ACC112 (cell line): Measurements from ENCODE around the gene ATG13.

Source experiments
- H2AFZ ChIP-seq: fragments of 200-600 bp; sonication (generic); one replicate; pipeline ENCODE4 v1.6.0; 2017; ENCODE audit warnings: antibody characterized with exemption, low read length; ENCODE audit not compliant: unreplicated experiment
- H3K27ac ChIP-seq: fragments of 200-600 bp; sonication (generic); 2 replicates; pipeline ENCODE4 v1.5.1; 2014; ENCODE audit warnings: low read depth, mild to moderate bottlenecking, antibody characterized with exemption, low read length, moderate library complexity
- H3K27me3 ChIP-seq: fragments of 200-600 bp; sonication (generic); 2 replicates; pipeline ENCODE4 v1.6.1; 2014; ENCODE audit warnings: mild to moderate bottlenecking, antibody characterized with exemption, low read length, moderate library complexity, mixed read lengths; ENCODE audit not compliant: insufficient read depth
- H3K36me3 ChIP-seq: fragments of 200-600 bp; sonication (generic); 2 replicates; pipeline ENCODE4 v1.6.1; 2016; ENCODE audit warnings: mild to moderate bottlenecking, antibody characterized with exemption, low read length, moderate library complexity, mixed read lengths; ENCODE audit not compliant: insufficient read depth
- H3K4me1 ChIP-seq: fragments of 200-600 bp; sonication (generic); one replicate; pipeline ENCODE4 v1.6.1; 2016; ENCODE audit warnings: low read length, mixed read lengths; ENCODE audit not compliant: insufficient read depth, unreplicated experiment, control insufficient read depth
- H3K4me3 ChIP-seq: fragments of 200-600 bp; sonication (generic); 2 replicates; pipeline ENCODE4 v1.5.1; 2014; ENCODE audit warnings: mild to moderate bottlenecking, low read depth, low read length
- H3K79me2 ChIP-seq: fragments of 200-600 bp; sonication (generic); one replicate; pipeline ENCODE4 v1.6.0; 2016; ENCODE audit warnings: low read length; ENCODE audit not compliant: control insufficient read depth, unreplicated experiment, insufficient read depth

Gene ATG13

DNA sequence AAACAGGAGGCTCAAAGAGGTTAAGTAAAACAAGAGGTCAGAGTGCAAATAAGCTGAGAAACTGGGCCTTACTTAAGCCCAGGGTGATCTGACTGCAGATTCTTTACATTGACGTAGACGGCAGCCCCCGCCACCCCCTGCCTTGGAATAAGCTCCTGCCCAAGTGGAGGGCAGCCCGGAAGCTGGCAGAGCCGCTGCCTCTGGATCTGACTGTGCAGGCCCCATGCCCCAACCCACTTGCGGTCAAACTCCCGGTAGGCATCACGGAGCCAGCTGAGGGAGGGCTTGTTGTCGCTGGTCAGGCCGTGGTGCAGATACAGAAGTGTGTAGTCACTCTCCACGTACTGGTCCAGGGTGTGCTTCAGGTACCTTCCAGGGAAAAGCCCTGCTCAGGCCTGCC, 64.5 kb downstream of the ATG13 start:
- H3K4me1 ChIP-seq, result peaks cover 5% of the 10 kb centered on the region
- H2AFZ ChIP-seq, result no peak overlapping the region
- H3K27ac ChIP-seq, result no peak overlapping the region
- H3K36me3 ChIP-seq, result 0 out of 2 replicates have a peak, but pooled peaks cover 4% of the 10 kb centered on the region
- no peaks in the 10 kb centered on the region for H3K79me2 ChIP-seq
- H3K4me3 ChIP-seq, result no peak overlapping the region
- H3K27me3 ChIP-seq, result no peaks in the 10 kb centered on the region

DNA sequence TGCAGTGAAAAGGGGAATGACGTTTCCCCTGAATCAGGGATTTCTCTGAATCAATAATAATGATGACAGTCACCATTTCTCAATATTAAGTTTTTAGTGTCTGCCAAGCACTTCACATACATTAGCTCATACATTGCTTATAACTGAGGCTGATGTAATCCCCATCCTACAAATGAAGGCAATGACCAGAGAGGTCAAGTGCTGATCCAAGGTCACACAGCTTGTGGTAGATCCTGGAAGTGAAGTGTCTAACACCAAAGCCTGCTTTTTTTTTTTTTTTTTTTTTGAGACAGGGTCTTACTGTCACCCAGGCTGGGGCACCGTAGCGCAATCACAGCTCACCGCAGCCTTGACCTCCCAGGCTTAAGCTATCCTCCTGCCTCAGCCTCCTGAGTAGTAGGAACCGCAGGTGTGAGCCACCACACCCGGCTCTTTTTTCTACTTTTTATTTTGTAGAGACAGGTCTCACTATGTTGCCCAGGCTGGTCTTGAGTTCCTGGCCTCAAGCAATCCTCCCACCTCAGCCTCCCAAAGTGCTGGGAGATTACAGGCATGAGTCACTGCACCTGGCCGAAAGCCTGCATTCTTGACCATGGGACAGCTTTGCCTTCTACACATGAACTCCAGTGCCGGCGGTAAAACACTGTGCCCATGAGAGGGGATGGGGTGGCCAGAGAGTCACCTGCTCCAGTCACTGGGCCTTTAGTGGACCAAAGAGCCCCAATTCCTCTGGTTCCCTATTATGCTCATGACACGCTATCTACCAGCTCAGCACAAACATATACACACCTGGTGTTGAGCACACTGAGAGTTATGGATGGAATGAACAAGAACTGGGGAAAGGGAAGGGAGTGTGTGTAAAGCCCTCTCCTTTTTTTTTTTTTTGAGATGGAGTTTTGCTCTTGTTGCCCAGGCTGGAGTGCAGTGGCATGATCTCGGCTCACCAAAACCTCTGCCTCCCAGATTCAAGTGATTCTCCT, 65.7 kb downstream of the ATG13 start:
- Histone ChIP-seq H3K36me3 (peaks cover 15% of the 10 kb centered on the region; the same call in 1 of the 2 replicates), H3K4me3 (no peak overlapping the region), H3K27ac (no peak overlapping the region), H3K79me2 (no peaks in the 10 kb centered on the region), H2AFZ (no peak overlapping the region), H3K27me3 (no peaks in the 10 kb centered on the region), H3K4me1 (peaks cover 16% of the 10 kb centered on the region)

DNA sequence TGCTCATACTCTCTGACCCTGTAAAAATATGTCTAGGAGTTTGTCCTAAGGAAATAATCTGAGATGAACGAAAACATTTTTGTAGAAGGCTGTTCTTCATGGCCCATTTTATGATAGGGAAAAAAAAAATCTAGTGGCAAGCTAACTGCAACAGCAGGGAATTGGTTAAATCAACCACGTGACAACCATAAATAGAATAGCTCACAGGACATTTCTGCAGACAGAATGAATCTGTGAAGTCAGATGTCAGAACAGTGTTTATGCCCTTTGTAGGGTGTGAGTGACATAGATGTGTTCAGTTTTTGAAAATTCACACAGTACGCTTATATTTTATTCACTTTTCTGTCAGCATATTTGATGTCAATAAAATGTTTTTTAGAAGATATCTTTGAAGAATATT, 67.0 kb downstream of the ATG13 start:
- Histone ChIP-seq H3K4me1 (peaks cover 12% of the 10 kb centered on the region), H2AFZ (no peak overlapping the region), H3K36me3 (peaks cover 17% of the 10 kb centered on the region; the same call in 1 of the 2 replicates), H3K79me2 (no peaks in the 10 kb centered on the region), H3K27ac (no peak overlapping the region), H3K4me3 (no peak overlapping the region), H3K27me3 (no peaks in the 10 kb centered on the region)

DNA sequence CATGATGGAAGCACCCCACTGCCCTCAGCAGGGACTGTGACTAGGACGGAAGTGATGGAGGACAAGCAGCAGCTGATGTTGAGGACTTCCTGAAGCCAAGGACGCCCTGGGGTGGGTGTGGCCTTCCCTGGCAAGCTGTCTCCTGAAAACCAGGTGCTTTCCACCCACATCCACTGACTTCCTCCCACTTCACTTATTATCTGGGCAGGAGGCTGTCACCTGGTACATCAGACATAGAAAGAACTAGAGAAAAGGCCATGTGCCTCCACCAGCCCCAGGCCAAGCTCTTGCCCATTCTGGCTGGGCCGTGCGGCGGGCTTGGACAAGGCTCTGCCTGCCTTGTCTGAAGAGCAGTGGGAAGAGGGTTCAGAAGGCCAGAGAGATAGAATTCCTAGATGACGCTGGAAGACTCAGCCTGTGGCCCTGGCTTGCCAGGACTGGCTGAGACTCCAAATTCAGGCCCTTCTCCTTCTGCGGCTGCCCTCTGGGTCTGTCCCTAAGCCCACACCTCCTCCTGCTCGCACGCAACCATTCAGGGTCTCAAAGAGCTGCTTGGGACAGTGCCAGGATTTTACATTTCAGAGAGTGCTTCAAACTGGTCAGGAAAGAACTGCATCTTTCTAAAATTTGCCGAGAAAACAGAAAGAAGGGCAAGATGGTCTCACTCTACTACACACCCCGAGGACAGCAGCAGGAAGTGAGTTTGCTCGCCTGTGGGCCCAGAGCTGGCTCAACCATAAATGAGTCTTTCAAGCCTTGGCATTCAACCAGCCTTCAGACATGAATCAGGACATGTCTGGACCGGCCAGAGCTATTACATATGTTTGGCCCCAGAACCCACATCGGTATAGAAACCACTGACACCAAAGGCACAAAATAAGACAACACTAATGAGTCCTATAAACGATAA, 69.8 kb downstream of the ATG13 start:
- Histone ChIP-seq H3K36me3 (peaks cover 17% of the 10 kb centered on the region; the same call in 1 of the 2 replicates), H2AFZ (no peak overlapping the region), H3K4me3 (0 out of 2 replicates have a peak overlapping the region, but pooled peaks have one; percentile 12)

DNA sequence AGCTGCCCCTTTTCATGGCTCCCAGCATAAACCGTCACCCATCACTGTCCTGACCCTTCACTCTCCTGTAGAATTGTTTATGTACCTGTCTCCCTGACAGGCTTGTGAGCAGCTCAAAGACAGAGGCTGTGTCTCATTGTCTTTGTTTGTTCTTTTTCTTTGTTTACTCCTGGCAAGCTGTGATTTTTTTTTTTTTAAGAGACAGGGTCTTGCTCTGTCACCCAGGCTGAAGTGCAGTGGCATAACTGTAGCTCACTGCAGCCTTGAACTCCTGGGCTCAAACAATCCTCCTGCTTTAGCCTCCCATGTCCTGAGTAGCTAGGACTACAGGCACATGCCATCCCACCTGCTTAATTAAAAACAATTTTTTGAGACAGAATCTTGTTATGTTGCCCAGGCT, 73.3 kb downstream of the ATG13 start:
- Histone ChIP-seq H3K4me1 (peaks cover 12% of the 10 kb centered on the region), H3K36me3 (peaks cover 14% of the 10 kb centered on the region; the same call in 1 of the 2 replicates), H3K4me3 (no peak overlapping the region), H3K27me3 (no peaks in the 10 kb centered on the region), H3K79me2 (no peaks in the 10 kb centered on the region), H3K27ac (no peak overlapping the region), H2AFZ (no peak overlapping the region)

More for the DNA sequence above, 69.8 kb downstream of the ATG13 start:
- no peaks in the 10 kb centered on the region for H3K27me3 ChIP-seq
- no peaks in the 10 kb centered on the region for H3K79me2 ChIP-seq
- H3K4me1 ChIP-seq, result peaks cover 12% of the 10 kb centered on the region
- H3K27ac ChIP-seq, result peak overlapping the region; percentile 77

DNA sequence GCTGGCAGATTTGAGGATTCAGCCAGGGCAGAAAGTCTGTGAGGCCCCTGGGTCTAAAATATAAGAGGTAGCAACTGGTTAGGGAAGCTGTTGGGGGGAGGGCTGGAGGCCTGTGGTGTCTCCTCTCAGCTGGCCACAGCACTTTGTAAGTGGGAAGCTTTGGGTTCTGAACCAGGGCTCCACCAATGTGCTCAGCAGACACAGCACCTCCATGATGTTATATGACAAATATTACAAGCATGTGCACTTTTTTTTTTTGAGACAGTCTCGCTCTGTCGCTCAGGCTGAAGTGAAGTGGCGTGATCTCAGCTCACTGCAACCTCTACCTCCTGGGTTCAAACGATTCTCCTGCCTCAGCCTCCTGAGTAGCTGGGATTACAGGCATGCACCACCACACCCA, 75.1 kb downstream of the ATG13 start:
- Histone ChIP-seq H2AFZ (no peak overlapping the region), H3K79me2 (peaks cover 5% of the 10 kb centered on the region), H3K36me3 (peaks cover 8% of the 10 kb centered on the region; the same call in 1 of the 2 replicates), H3K4me3 (no peak overlapping the region), H3K27me3 (no peaks in the 10 kb centered on the region), H3K27ac (no peak overlapping the region), H3K4me1 (peaks cover 7% of the 10 kb centered on the region)

DNA sequence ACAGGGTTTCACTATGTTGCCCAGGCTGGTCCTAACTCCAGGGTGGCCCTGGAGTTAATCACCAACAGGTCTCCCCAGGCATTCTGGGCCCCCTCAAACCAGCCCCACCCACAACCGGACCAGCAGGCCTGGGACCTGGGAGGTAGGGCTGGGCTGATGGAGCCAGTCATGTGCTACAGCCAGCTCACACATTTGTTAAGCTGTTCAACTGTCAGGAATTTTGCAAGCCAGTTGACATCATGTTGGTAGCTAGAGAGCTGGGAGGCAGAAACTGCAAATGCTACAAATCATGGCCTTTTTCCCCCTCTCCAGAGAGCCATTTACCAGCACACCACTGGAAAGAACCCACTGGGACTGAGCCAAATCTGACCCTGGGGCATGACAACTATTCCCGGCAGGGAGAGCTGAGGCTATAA, 76.3 kb downstream of the ATG13 start:
- H3K27me3 ChIP-seq, result no peaks in the 10 kb centered on the region
- H3K36me3 ChIP-seq, result no peaks in the 10 kb centered on the region
- H2AFZ ChIP-seq, result no peak overlapping the region
- H3K4me3 ChIP-seq, result no peak overlapping the region
- peaks cover 15% of the 10 kb centered on the region for H3K79me2 ChIP-seq
- H3K4me1 ChIP-seq, result peaks cover 9% of the 10 kb centered on the region
- H3K27ac ChIP-seq, result peak overlapping the region; percentile 6; the same call in 1 of the 2 replicates

DNA sequence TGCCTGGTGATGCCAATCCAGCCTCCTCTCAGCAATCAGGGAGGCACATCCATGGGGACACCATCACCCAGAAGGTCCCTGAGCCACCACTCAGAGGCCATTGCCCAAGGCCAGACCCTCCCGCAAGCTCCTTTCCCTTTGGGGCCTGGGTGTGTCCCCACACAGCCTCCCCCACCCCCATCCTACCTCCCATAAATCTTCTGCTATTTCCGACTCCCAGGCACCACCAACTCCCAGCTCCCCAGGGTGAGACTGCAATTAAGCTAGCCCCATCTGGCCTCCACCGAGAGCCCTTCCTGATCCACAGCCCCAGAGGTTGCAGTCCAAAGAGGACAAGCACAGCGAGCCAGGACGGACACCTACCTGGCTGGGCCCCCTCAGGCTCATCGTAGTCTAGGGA, 76.7 kb downstream of the ATG13 start:
- H3K4me3 ChIP-seq, result no peak overlapping the region
- H3K27me3 ChIP-seq, result no peaks in the 10 kb centered on the region
- no peak overlapping the region for H2AFZ ChIP-seq
- peak overlapping the region; percentile 6; the same call in 1 of the 2 replicates for H3K27ac ChIP-seq
- peaks cover 20% of the 10 kb centered on the region for H3K79me2 ChIP-seq
- H3K36me3 ChIP-seq, result no peaks in the 10 kb centered on the region
- H3K4me1 ChIP-seq, result peaks cover 14% of the 10 kb centered on the region

DNA sequence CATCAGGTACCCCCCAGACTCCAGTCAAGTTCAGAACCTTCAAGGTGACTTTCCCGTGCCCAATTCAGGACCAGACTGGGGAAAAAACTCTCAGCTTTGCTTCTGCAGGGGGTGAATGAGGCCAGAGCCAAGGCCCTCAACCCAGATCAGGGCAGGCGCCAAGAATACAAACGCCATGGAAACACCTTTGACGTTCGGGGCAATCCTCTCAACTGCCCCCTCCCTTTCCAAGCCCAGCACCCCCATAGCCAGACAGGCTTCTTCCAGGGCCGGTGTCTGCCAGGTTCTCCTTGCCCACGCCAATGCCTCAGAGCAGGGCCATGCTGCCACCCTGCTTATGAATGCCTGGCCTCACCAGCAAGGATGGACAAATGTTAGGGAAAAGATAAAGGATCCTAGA, 77.3 kb downstream of the ATG13 start:
- Histone ChIP-seq H3K27ac (no peak overlapping the region), H3K79me2 (peaks cover 24% of the 10 kb centered on the region), H3K4me1 (peaks cover 15% of the 10 kb centered on the region), H3K4me3 (no peak overlapping the region), H2AFZ (no peak overlapping the region), H3K36me3 (no peaks in the 10 kb centered on the region), H3K27me3 (no peaks in the 10 kb centered on the region)
